Calu3 (cell line): ENCODE results near the gene MBTD1. TPM values are rescaled to one million over a fixed set of nuclear protein-coding genes. Genes with fewer than 3 reads are reported as not detected.

Experiments
- BruUV-seq: library from RNA; stranded (reverse); fragments of 400-500 nt; replicated peaks from 2 replicates; lab custom pipeline; 2021; lab: Mats Ljungman, UMichigan
- CTCF ChIA-PET: fragments of 300-600 bp; sonication (Branson Sonifier 250); formaldehyde crosslinking; loops from one replicate; lab custom pipeline; 2022; ENCODE audit warnings: antibody characterized with exemption; lab: Charles Lee
- DNase-seq: peaks from one replicate; pipeline ENCODE4 v3.0.0; 2022
- H3K27ac Mint-ChIP-seq: one replicate; pipeline ENCODE4 v1.8.0; 2022; ENCODE audit warnings: mixed read lengths; ENCODE audit not compliant: unreplicated experiment
- H3K27me3 Mint-ChIP-seq: one replicate; pipeline ENCODE4 v1.8.0; 2022; ENCODE audit warnings: mixed read lengths; ENCODE audit not compliant: unreplicated experiment
- H3K36me3 Mint-ChIP-seq: one replicate; pipeline ENCODE4 v1.8.0; 2022; ENCODE audit warnings: mild to moderate bottlenecking, moderate library complexity, mixed read lengths; ENCODE audit not compliant: insufficient read depth, unreplicated experiment
- H3K4me1 Mint-ChIP-seq: one replicate; pipeline ENCODE4 v1.8.0; 2022; ENCODE audit warnings: mild to moderate bottlenecking, low read depth, mixed read lengths; ENCODE audit not compliant: unreplicated experiment
- H3K4me3 Mint-ChIP-seq: one replicate; pipeline ENCODE4 v1.8.0; 2022; ENCODE audit warnings: mild to moderate bottlenecking, low read depth, moderate library complexity, mixed read lengths; ENCODE audit not compliant: unreplicated experiment
- H3K9me3 Mint-ChIP-seq: one replicate; pipeline ENCODE4 v1.8.0; 2022; ENCODE audit warnings: low read depth, mixed read lengths; ENCODE audit not compliant: unreplicated experiment
- CTCF ChIP-seq: fragments of 200-600 bp; IDR thresholded peaks from one replicate; pipeline ENCODE4 v1.8.0; 2022; ENCODE audit warnings: antibody characterized with exemption; ENCODE audit not compliant: unreplicated experiment
- intact Hi-C: fragments of 100-400 bp; cut with micrococcal nuclease; formaldehyde crosslinking; loops from one replicate; pipeline ENCODE4 v1.10.0; 2022; ENCODE audit not compliant: unreplicated experiment
- total RNA-seq: library from RNA; stranded (reverse); gene quantifications from 2 replicates; pipeline ENCODE4 v1.2.3, GENCODE V29; 2022

Gene MBTD1
- total RNA-seq, 1 experiment from 2014 or later = 38.4 TPM

DNA sequence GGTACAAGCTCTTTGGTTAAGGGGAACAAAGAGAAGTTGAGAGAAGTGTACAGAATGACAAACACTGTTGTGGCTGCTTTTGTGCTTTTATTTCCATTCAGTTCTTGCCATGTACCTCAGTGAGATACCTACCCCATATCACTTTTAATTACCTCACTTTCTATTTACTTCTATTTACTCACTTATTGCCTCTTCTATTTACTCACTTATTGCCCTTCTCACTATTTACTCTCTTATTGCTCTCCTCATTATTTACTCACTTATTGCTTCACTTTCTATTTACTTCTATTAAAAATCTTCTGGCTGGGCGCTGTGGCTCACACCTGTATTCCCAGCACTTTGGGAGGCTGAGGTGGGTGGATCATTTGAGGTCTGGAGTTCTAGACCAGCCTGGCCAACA is 41.9 kb downstream of the MBTD1 start:
- no peaks in the 10 kb centered on the region for H3K27me3 Mint-ChIP-seq
- no TSS peak for BruUV-seq
- no peaks in the 10 kb centered on the region for H3K9me3 Mint-ChIP-seq
- no peak overlapping the region for H3K4me3 Mint-ChIP-seq
- no peak for DNase-seq
- H3K36me3 Mint-ChIP-seq = peaks cover 59% of the 10 kb centered on the region
- no peak overlapping the region for H3K27ac Mint-ChIP-seq
- CTCF ChIA-PET = no interaction called here
- intact Hi-C loops = no loop called here
- no peaks in the 10 kb centered on the region for H3K4me1 Mint-ChIP-seq
- no peak for TF ChIP-seq CTCF

- no peaks in the 10 kb centered on the region for H3K27me3 Mint-ChIP-seq
- BruUV-seq = no TSS peak
- no peaks in the 10 kb centered on the region for H3K9me3 Mint-ChIP-seq
- H3K4me1 Mint-ChIP-seq = no peaks in the 10 kb centered on the region
- intact Hi-C loops = no loop called here
- CTCF ChIA-PET = no interaction called here
- H3K27ac Mint-ChIP-seq = no peak overlapping the region
- H3K36me3 Mint-ChIP-seq = peaks cover 58% of the 10 kb centered on the region
- no peak for TF ChIP-seq CTCF
- no peak overlapping the region for H3K4me3 Mint-ChIP-seq
- no peak for DNase-seq
Measured at GRCh38 chr17:51214920-51215319, 44.9 kb downstream of the MBTD1 start.

GRCh38 chr17:51203838-51204237 is 56.0 kb downstream of the MBTD1 start:
- TF ChIP-seq CTCF = no peak
- intact Hi-C loops = no loop called here
- no peak overlapping the region for H3K4me3 Mint-ChIP-seq
- no peaks in the 10 kb centered on the region for H3K4me1 Mint-ChIP-seq
- CTCF ChIA-PET = no interaction called here
- BruUV-seq = no TSS peak
- no peak for DNase-seq
- H3K9me3 Mint-ChIP-seq = no peaks in the 10 kb centered on the region
- H3K36me3 Mint-ChIP-seq = peaks cover 45% of the 10 kb centered on the region
- H3K27me3 Mint-ChIP-seq = no peaks in the 10 kb centered on the region
- no peak overlapping the region for H3K27ac Mint-ChIP-seq

DNA sequence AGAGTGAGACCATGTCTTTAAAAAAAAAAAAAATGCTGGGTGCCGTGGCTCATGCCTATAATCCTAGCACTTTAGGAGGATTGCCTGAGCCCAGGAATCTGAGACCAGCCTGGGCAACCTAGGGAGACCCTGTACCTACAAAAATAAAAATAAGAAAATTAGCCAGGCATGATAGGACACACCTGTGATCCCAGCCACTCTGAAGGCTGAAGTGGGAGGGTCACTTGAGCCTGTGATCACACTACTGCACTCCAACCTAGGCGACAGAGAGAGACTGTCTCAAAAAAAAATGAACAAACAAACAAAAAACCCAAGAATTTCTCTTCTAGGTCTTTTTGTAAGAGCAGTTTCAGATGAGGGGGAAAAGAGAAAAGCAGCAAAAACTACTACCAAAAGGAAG is 59.0 kb downstream of the MBTD1 start:
- Mint-ChIP-seq H3K4me1 (no peaks in the 10 kb centered on the region), H3K9me3 (no peaks in the 10 kb centered on the region), H3K27ac (no peak overlapping the region), H3K36me3 (peaks cover 62% of the 10 kb centered on the region), H3K4me3 (no peak overlapping the region), H3K27me3 (no peaks in the 10 kb centered on the region)
- CTCF ChIA-PET = no interaction called here
- no TSS peak for BruUV-seq
- DNase-seq = no peak
- no peak for TF ChIP-seq CTCF
- intact Hi-C loops = no loop called here
